ENCODE measurements around the gene GRK5.

- TF ChIP-seq, protein P1, sequence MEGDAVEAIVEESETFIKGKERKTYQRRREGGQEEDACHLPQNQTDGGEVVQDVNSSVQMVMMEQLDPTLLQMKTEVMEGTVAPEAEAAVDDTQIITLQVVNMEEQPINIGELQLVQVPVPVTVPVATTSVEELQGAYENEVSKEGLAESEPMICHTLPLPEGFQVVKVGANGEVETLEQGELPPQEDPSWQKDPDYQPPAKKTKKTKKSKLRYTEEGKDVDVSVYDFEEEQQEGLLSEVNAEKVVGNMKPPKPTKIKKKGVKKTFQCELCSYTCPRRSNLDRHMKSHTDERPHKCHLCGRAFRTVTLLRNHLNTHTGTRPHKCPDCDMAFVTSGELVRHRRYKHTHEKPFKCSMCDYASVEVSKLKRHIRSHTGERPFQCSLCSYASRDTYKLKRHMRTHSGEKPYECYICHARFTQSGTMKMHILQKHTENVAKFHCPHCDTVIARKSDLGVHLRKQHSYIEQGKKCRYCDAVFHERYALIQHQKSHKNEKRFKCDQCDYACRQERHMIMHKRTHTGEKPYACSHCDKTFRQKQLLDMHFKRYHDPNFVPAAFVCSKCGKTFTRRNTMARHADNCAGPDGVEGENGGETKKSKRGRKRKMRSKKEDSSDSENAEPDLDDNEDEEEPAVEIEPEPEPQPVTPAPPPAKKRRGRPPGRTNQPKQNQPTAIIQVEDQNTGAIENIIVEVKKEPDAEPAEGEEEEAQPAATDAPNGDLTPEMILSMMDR (IDR thresholded peaks at IDR 0.05; ENCODE audit: borderline replicate concordance, extremely low read depth, low read length, poor library complexity, severe bottlenecking), result no peak
- no peak for TF ChIP-seq EZH2 (IDR thresholded peaks at IDR 0.05; ENCODE audit: borderline replicate concordance, low read depth, low read length, severe bottlenecking)
These were observed 145.4 kb downstream of the GRK5 start for GRCh38 chr10:119352807-119353206.
